Activated CD8-positive, alpha-beta memory T cell treated with anti-CD3 and anti-CD28 coated beads, Interleukin-2, amount 50 U/mL, for 1 hour (primary cell): ENCODE measurements around the gene APOLD1.
"Not testable (repeated sequence)": the region's sequence is repeated elsewhere in the genome, so short reads cannot be mapped to it uniquely, and the experiment has no call there.

Experiments used
- DNase-seq: peaks from one replicate; pipeline ENCODE4 v3.0.0-alpha.2; 2020; ENCODE audit errors: extremely low read depth

APOLD1 gene

DNA sequence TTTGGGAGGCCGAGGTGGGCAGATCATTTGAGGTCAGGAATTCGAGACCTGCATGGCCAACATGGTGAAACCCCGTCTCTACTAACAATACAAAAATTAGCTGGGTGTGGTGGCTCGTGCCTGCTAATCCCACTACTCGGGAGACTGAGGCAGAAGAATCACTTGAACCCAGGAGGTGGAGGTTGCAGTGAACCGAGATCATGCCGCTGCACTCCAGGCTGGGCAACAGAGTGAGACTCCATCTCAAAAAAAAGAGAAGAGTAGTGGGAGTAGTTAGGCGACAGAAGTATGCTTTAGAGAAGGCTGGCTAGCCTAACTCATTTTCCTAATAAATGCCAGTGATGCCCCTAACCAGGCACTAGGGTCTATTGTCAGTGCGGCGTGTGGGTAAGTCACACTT, 54.0 kb downstream of the APOLD1 start:
- not testable (repeated sequence) for DNase-seq

GRCh38 chr12:12839873-12840579, 54.6 kb downstream of the APOLD1 start:
- DNase-seq: no peak

- no peak for DNase-seq
Measured at GRCh38 chr12:12840580-12840899, 55.1 kb downstream of the APOLD1 start.
